GM12878 (cell line): Measurements from ENCODE around the gene TRIM61. TPM values are rescaled to one million over a fixed set of nuclear protein-coding genes. Genes with fewer than 3 reads are reported as not detected.

Experiments used
- CHD2 ChIP-seq: IDR thresholded peaks from 2 replicates; pipeline ENCODE4 v1.6.1; 2011; ENCODE audit warnings: low read depth, low read length, improper control_type of control experiment, borderline replicate concordance
- EP300 ChIP-seq, 2 experiments: fragments of 150-350 bp in 1 of 2; IDR thresholded peaks; 2 replicates each; pipeline ENCODE4 v1.6.1; 2011 to 2012; ENCODE audit warnings: low read depth in 2 of 2, low read length in 2 of 2, borderline replicate concordance in 1 of 2, improper control_type of control experiment in 1 of 2, inconsistent platforms in 1 of 2; ENCODE audit not compliant: control insufficient read depth in 1 of 2
- FOXM1 ChIP-seq: IDR thresholded peaks from 2 replicates; pipeline ENCODE4 v1.6.1; 2012; ENCODE audit warnings: low read depth, mild to moderate bottlenecking, inconsistent platforms, low read length, moderate library complexity
- GATAD2B ChIP-seq: fragments of 450-650 bp; conservative IDR thresholded peaks from 2 replicates; pipeline ENCODE4 v1.6.1; 2017; ENCODE audit warnings: low read depth, mild to moderate bottlenecking, moderate library complexity
- IKZF1 ChIP-seq: fragments of 450-650 bp; conservative IDR thresholded peaks from 2 replicates; pipeline ENCODE4 v1.6.1; 2017; ENCODE audit warnings: antibody characterized with exemption, mild to moderate bottlenecking
- IKZF2 ChIP-seq, 2 experiments: fragments of 450-650 bp; IDR thresholded peaks; 2 replicates each; pipeline ENCODE4 v1.6.1; 2017; ENCODE audit warnings: mild to moderate bottlenecking in 2 of 2, moderate library complexity in 2 of 2
- LARP7 ChIP-seq: fragments of 450-650 bp; IDR thresholded peaks from 2 replicates; pipeline ENCODE4 v1.6.1; 2017; ENCODE audit warnings: mild to moderate bottlenecking
- MEF2A ChIP-seq: IDR thresholded peaks from 2 replicates; pipeline ENCODE4 v1.6.1; 2011; ENCODE audit warnings: low read depth, mild to moderate bottlenecking, low read length, moderate library complexity; ENCODE audit not compliant: insufficient read depth
- NBN ChIP-seq: fragments of 450-650 bp; IDR thresholded peaks from 2 replicates; pipeline ENCODE4 v1.6.1; 2016
- PAX5 ChIP-seq: IDR thresholded peaks from 2 replicates; pipeline ENCODE4 v1.6.1; 2011; ENCODE audit warnings: low read depth, low read length, borderline replicate concordance
- PBX3 ChIP-seq: IDR thresholded peaks from 2 replicates; pipeline ENCODE4 v1.6.1; 2011; ENCODE audit warnings: mild to moderate bottlenecking, low read depth, low read length, moderate library complexity; ENCODE audit not compliant: insufficient replicate concordance
- RELB ChIP-seq: fragments of 450-650 bp; IDR thresholded peaks from 2 replicates; pipeline ENCODE4 v1.6.1; 2017; ENCODE audit warnings: low read depth, mild to moderate bottlenecking, moderate library complexity
- SMARCA5 ChIP-seq: fragments of 450-650 bp; IDR thresholded peaks from 2 replicates; pipeline ENCODE4 v1.6.1; 2017; ENCODE audit warnings: mild to moderate bottlenecking
- YY1 ChIP-seq: IDR thresholded peaks from 2 replicates; pipeline ENCODE4 v1.6.1; 2011; ENCODE audit warnings: low read depth, mild to moderate bottlenecking, low read length
- ZBED1 ChIP-seq: IDR thresholded peaks from 2 replicates; pipeline ENCODE4 v1.6.1; 2016; ENCODE audit warnings: borderline replicate concordance
- ZNF217 ChIP-seq: fragments of 450-650 bp; IDR thresholded peaks from 2 replicates; pipeline ENCODE4 v1.6.1; 2017; ENCODE audit warnings: antibody characterized with exemption, mild to moderate bottlenecking
- ZNF592 ChIP-seq: fragments of 450-650 bp; IDR thresholded peaks from 2 replicates; pipeline ENCODE4 v1.6.1; 2017; ENCODE audit warnings: mild to moderate bottlenecking, moderate library complexity
- ZNF687 ChIP-seq: fragments of 450-650 bp; IDR thresholded peaks from 2 replicates; pipeline ENCODE4 v1.6.1; 2017; ENCODE audit warnings: mild to moderate bottlenecking, moderate library complexity
- polyA plus RNA-seq, 11 experiments: library from polyadenylated mRNA; depleted of rRNA in 4 of 11; unstranded in 6 of 11; stranded (reverse) in 5 of 11; fragments of >200 nt; fragmentation: Nextera tagmentation in 4 of 11; fragmentation: Illumina TruSeq in 1 of 11; extraction: Ambion mirVana in 4 of 11; extraction: Trizol in 1 of 11; gene quantifications; 1 replicate in 1 of 11; 2 replicates in 10 of 11; pipeline versions ENCODE4 v1.2.1 to v1.2.3, GENCODE V29; 2011 to 2016; ENCODE audit warnings: inconsistent platforms in 2 of 11, missing spikeins in 2 of 11, low read depth in 1 of 11
- total RNA-seq, 4 experiments: library from RNA; depleted of rRNA in 3 of 4; stranded (reverse); fragments of >200 nt in 3 of 4; fragmentation: Illumina TruSeq in 1 of 4; extraction: Trizol in 1 of 4; gene quantifications; 2 replicates each; pipeline versions ENCODE4 v1.2.1 to v1.2.3, GENCODE V29; 2013 to 2021

Gene TRIM61
- total and polyA plus RNA-seq, 10 of the 15 experiments (the other 5 are each of a cell fraction or from before 2014, with no cell fraction given), result 3.2 to 10.9 (median 5.7) TPM

- TF ChIP-seq RELB (peak; percentile 46), EP300 (IDR thresholded peaks at IDR 0.05; ENCODE audit: borderline replicate concordance in 1 of 2, control insufficient read depth in 1 of 2, low read depth in 2 of 2, low read length in 2 of 2) (peak in 1 of 2 experiments; percentile 62; a peak in 1 of 4 replicates), SMARCA5 (peak; percentile 23; the same call in 1 of the 2 replicates), LARP7 (0 out of 2 replicates have a peak, but pooled peaks have one; percentile 19), IKZF1 (peak; percentile 37; the same call in 1 of the 2 replicates), CHD2 (0 out of 2 replicates have a peak, but pooled peaks have one; percentile 9), PAX5 (peak; percentile 81), ZBED1 (peak; percentile 71; the same call in 1 of the 2 replicates), IKZF2 (IDR thresholded peaks at IDR 0.05) (peak in 1 of 2 experiments; percentile 31; a peak in 2 of 4 replicates), NBN (peak; percentile 87), FOXM1 (0 out of 2 replicates have a peak, but pooled peaks have one; percentile 59), GATAD2B (peak; percentile 34; the same call in 1 of the 2 replicates), ZNF592 (peak; percentile 59; the same call in 1 of the 2 replicates), PBX3 (peak; percentile 32), MEF2A (peak; percentile 64; the same call in 1 of the 2 replicates), ZNF687 (peak; percentile 99), ZNF217 (peak; percentile 36; the same call in 1 of the 2 replicates), YY1 (peak; percentile 80; the same call in 1 of the 2 replicates)
These were observed 41.4 kb downstream of the TRIM61 start (continued) for GRCh38 chr4:164935865-164936606.
